ENCODE data around the gene COA1. TPM values are rescaled to one million over a fixed set of nuclear protein-coding genes. Genes with fewer than 3 reads are reported as not detected.

COA1 gene
- total RNA-seq, 1 donor from 2014 or later = 93.7 TPM

DNA sequence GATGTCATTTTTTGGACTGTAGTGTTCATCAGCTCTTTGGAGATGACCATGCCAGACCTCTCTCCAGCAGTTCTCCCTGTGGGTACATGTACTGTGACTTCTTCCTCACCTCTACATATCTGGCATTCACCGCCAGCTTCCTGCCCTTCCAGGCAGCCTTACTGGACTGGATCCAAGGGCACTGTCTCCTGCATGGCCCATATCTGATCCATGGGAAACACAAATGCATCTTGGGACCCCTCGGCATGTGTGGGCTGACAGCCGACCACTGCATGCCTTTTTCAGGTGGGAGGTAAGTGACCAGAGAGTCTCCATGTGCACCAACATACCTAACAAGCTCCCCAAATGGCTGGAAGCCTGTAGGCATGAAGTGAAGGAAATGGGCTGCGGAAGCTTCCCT lies 25.3 kb upstream of the COA1 start:
- DNase-seq (ENCODE audit: low spot score in 2 of 2, unreplicated experiment in 2 of 2) = no peak
- TF ChIP-seq, protein P1, sequence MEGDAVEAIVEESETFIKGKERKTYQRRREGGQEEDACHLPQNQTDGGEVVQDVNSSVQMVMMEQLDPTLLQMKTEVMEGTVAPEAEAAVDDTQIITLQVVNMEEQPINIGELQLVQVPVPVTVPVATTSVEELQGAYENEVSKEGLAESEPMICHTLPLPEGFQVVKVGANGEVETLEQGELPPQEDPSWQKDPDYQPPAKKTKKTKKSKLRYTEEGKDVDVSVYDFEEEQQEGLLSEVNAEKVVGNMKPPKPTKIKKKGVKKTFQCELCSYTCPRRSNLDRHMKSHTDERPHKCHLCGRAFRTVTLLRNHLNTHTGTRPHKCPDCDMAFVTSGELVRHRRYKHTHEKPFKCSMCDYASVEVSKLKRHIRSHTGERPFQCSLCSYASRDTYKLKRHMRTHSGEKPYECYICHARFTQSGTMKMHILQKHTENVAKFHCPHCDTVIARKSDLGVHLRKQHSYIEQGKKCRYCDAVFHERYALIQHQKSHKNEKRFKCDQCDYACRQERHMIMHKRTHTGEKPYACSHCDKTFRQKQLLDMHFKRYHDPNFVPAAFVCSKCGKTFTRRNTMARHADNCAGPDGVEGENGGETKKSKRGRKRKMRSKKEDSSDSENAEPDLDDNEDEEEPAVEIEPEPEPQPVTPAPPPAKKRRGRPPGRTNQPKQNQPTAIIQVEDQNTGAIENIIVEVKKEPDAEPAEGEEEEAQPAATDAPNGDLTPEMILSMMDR (IDR thresholded peaks at IDR 0.05; ENCODE audit: unreplicated experiment) = no peak
- Mint-ChIP-seq H3K27ac (no peak overlapping the region), H3K27me3 (ENCODE audit: low read depth) (peaks cover 23% of the 10 kb centered on the region), H3K4me1 (peaks cover 8% of the 10 kb centered on the region), H3K9me3 (peaks cover 3% of the 10 kb centered on the region), H3K4me3 (no peak overlapping the region), H3K36me3 (no peaks in the 10 kb centered on the region)

DNA sequence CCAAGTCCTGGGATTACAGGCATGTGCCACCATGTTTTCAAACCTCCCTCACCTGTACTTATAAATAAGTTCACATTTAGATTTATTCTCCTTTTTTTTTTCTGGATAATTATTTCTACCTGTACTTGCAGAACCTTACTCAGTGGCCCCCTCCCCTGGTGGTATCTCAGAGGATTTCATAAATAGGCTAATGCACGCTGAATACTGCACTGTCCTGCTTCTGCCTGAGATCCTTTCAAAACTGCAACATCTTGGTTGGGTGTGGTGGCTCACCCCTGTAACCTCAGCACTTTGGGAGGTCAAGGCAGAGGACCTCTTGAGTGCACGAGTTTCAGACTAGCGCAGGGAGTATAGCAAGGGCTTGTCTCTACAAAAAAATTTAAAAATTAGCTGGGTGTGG lies 24.5 kb upstream of the COA1 start:
- DNase-seq (ENCODE audit: low spot score in 2 of 2, unreplicated experiment in 2 of 2) = no peak
- H3K27me3 Mint-ChIP-seq (ENCODE audit: low read depth) = peaks cover 26% of the 10 kb centered on the region
- H3K9me3 Mint-ChIP-seq = peaks cover 3% of the 10 kb centered on the region
- H3K27ac Mint-ChIP-seq = no peak overlapping the region
- no peak overlapping the region for H3K4me3 Mint-ChIP-seq
- peaks cover 4% of the 10 kb centered on the region for H3K4me1 Mint-ChIP-seq
- TF ChIP-seq, protein P1 (IDR thresholded peaks at IDR 0.05; ENCODE audit: unreplicated experiment) = no peak
- no peaks in the 10 kb centered on the region for H3K36me3 Mint-ChIP-seq

DNA sequence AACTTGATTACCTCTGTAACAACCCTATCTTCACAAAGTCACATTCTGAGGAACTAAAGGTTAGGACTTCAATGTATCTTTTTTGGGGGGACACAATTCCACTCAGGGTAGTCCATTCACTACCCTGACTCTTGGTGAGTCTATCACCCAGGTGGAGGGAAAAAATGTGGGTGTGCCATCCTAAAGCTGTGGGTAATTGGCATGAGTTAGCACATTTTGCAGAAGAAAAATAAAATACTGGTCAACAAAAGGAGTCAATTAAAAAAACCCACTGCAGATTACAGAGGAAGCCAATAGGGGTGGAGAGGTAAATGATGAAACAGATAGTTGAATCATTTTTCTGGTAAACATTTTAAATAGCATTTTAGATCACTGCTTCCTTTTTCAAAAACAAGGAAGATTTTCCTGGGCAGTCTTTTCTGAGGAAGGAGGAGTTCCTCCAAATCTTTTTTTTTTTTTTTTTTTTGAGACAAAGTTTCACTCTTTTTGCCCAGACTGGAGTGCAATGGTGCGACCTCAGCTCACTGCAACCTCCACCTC lies 24.0 kb upstream of the COA1 start:
- Mint-ChIP-seq H3K27me3 (ENCODE audit: low read depth) (peaks cover 28% of the 10 kb centered on the region), H3K4me3 (no peak overlapping the region), H3K27ac (no peak overlapping the region), H3K36me3 (no peaks in the 10 kb centered on the region), H3K4me1 (peaks cover 4% of the 10 kb centered on the region), H3K9me3 (peaks cover 3% of the 10 kb centered on the region)
- DNase-seq (ENCODE audit: low spot score in 2 of 2, unreplicated experiment in 2 of 2) = no peak
- TF ChIP-seq, protein P1 (IDR thresholded peaks at IDR 0.05; ENCODE audit: unreplicated experiment) = no peak

DNA sequence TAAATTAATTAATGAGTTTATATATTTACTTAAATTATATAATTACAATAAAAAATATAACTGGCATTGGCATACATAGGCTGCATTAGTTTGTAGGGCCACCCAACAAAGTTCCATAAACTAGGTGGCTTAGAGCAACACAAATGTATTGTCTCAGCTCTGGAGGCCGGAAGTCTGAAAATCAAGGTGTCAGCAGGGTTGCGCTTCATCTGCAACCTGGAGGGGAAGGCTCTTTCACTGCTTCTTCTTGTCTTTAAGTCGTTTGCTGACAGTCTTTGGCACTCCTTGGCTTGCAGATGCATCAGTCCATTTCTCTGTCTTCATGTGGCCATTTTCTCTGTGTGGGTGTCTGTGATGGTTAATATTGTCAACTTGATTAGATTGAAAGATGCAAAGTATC lies 23.1 kb upstream of the COA1 start:
- Mint-ChIP-seq H3K4me1 (peaks cover 4% of the 10 kb centered on the region), H3K4me3 (no peak overlapping the region), H3K27me3 (ENCODE audit: low read depth) (peaks cover 27% of the 10 kb centered on the region), H3K9me3 (peaks cover 3% of the 10 kb centered on the region), H3K27ac (no peak overlapping the region), H3K36me3 (no peaks in the 10 kb centered on the region)
- TF ChIP-seq, protein P1 (IDR thresholded peaks at IDR 0.05; ENCODE audit: unreplicated experiment) = no peak
- no peak for DNase-seq (ENCODE audit: low spot score in 2 of 2, unreplicated experiment in 2 of 2)

DNA sequence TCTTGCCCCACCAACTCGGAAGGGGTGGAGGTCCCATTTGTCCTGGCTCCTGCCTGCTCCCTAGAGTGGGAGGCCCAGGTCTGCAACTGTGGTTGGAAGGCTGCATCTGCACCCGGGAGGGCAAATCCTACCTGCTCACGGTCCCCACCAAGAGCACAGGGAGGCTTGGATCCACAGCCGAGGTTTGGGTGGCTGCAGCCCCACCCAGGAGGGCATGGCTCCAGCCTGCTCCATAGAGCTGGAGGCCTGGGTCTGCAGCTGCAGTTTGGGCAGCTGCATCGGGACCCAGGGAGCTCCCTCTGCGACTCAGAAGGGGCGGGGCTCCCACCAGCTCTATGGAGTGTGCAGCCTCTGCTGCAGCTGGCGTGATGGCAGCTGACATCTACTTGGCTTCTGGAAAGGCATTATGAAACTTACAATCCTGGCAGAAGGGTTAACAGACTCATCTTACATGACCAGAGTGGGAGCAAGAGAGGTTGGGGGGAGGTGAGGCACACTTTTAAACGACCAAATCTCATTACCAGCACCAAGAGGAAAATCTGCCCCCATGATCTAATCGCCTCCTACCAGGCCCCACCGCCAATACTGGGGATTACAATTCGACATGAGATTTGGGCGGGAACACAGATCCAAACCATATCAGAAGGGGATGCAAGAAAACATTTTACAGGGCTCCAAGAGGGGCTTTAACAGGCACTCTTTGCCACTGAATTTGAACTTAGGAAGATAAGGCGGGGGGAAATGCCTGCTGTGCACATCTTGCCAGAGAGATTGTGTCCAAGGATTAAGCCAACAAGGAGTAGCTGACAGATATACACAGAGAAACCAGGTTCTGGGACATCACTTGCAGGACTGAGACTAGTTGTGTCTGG lies 20.9 kb upstream of the COA1 start:
- H3K4me3 Mint-ChIP-seq = no peak overlapping the region
- TF ChIP-seq, protein P1 (IDR thresholded peaks at IDR 0.05; ENCODE audit: unreplicated experiment) = no peak
- no peaks in the 10 kb centered on the region for H3K36me3 Mint-ChIP-seq
- no peak overlapping the region for H3K27ac Mint-ChIP-seq
- no peak for DNase-seq (ENCODE audit: low spot score in 2 of 2, unreplicated experiment in 2 of 2)
- peaks cover 4% of the 10 kb centered on the region for H3K4me1 Mint-ChIP-seq
- peaks cover 23% of the 10 kb centered on the region for H3K27me3 Mint-ChIP-seq (ENCODE audit: low read depth)
- peaks cover 3% of the 10 kb centered on the region for H3K9me3 Mint-ChIP-seq
